BLaER1 treated with 17β-estradiol and CSF1 and Interleukin-3, amounts not matched to agents 10 nM and 100 nM (cell line): ENCODE measurements around the gene PIAS3.

Source experiments
- H3K27ac ChIP-seq, 11 experiments: shearing (Covaris generic); formaldehyde crosslinking; 2 replicates each; pipeline ENCODE4 v1.8.1; 2022
- H3K27me3 ChIP-seq, 11 experiments: shearing (Covaris generic); formaldehyde crosslinking; 2 replicates each; pipeline ENCODE4 v1.8.1; 2022
- H3K36me3 ChIP-seq, 11 experiments: shearing (Covaris generic); formaldehyde crosslinking; 2 replicates each; pipeline ENCODE4 v1.8.1; 2022
- H3K4me1 ChIP-seq, 10 experiments: shearing (Covaris generic); formaldehyde crosslinking; 2 replicates each; pipeline ENCODE4 v1.8.1; 2022
- H3K4me2 ChIP-seq, 11 experiments: shearing (Covaris generic); formaldehyde crosslinking; 2 replicates each; pipeline ENCODE4 v1.8.1; 2022
- H3K4me3 ChIP-seq, 10 experiments: shearing (Covaris generic); formaldehyde crosslinking; 2 replicates each; pipeline ENCODE4 v1.8.1; 2022
- H3K9ac ChIP-seq, 11 experiments: shearing (Covaris generic); formaldehyde crosslinking; 2 replicates each; pipeline ENCODE4 v1.8.1; 2022
- H3K9me3 ChIP-seq, 11 experiments: shearing (Covaris generic); formaldehyde crosslinking; replicated peaks in 1 of 11; 2 replicates each; pipeline ENCODE4 v1.8.1; 2022
- H4K20me1 ChIP-seq, 11 experiments: shearing (Covaris generic); formaldehyde crosslinking; 2 replicates each; pipeline ENCODE4 v1.8.1; 2022
- Cebpa-rat ChIP-seq, 11 experiments: shearing (Covaris generic); IDR thresholded peaks; 2 replicates each; pipeline ENCODE4 v1.8.1; 2022

The PIAS3 gene

GRCh38 chr1:145859491-145860023, 676 bp upstream of the PIAS3 start:
- Histone ChIP-seq H3K27ac (peak overlapping the region; percentile 40 to 85 (median 79); a peak in 21 of 22 replicates), H3K9me3 (no peaks in the 10 kb centered on the region), H3K27me3 (no peaks in the 10 kb centered on the region), H3K4me1 (peaks cover 9 to 29% (median 26%) of the 10 kb centered on the region in 10 experiments), H3K9ac (peak overlapping the region; percentile 67 to 88 (median 81)), H4K20me1 (peaks cover 0 to 6% (median 0%) of the 10 kb centered on the region in 11 experiments; a peak in 2 of 22 replicates), H3K36me3 (peaks cover 21 to 28% (median 24%) of the 10 kb centered on the region in 11 experiments; a peak in 21 of 22 replicates), H3K4me2 (peak overlapping the region; percentile 65 to 88 (median 84)), H3K4me3 (peak overlapping the region; percentile 67 to 88 (median 78))
- no peak for TF ChIP-seq Cebpa-rat (IDR thresholded peaks at IDR 0.05)

GRCh38 chr1:145858238-145858900, 512 bp downstream of the PIAS3 start:
- no peak for TF ChIP-seq Cebpa-rat (IDR thresholded peaks at IDR 0.05)
- peaks cover 0 to 6% (median 0%) of the 10 kb centered on the region in 11 experiments; a peak in 2 of 22 replicates for H4K20me1 ChIP-seq
- H3K27me3 ChIP-seq, result no peaks in the 10 kb centered on the region
- H3K4me1 ChIP-seq, result peaks cover 9 to 29% (median 26%) of the 10 kb centered on the region in 10 experiments
- peaks cover 33 to 40% (median 36%) of the 10 kb centered on the region in 11 experiments for H3K36me3 ChIP-seq
- peak overlapping the region; percentile 40 to 85 (median 79); a peak in 21 of 22 replicates for H3K27ac ChIP-seq
- peak overlapping the region; percentile 67 to 88 (median 81); a peak in 21 of 22 replicates for H3K9ac ChIP-seq
- H3K4me3 ChIP-seq, result peak overlapping the region; percentile 67 to 88 (median 78)
- peak overlapping the region; percentile 70 to 88 (median 83) for H3K4me2 ChIP-seq
- H3K9me3 ChIP-seq, result no peaks in the 10 kb centered on the region

GRCh38 chr1:145857170-145857569, 1.7 kb downstream of the PIAS3 start:
- H3K4me3 ChIP-seq, result no peak overlapping the region; a peak in 1 of 20 replicates
- H3K4me1 ChIP-seq, result peaks cover 9 to 29% (median 26%) of the 10 kb centered on the region in 10 experiments
- no peaks in the 10 kb centered on the region for H3K27me3 ChIP-seq
- no peaks in the 10 kb centered on the region for H3K9me3 ChIP-seq
- no peak for TF ChIP-seq Cebpa-rat (IDR thresholded peaks at IDR 0.05)
- H4K20me1 ChIP-seq, result peaks cover 0 to 6% (median 0%) of the 10 kb centered on the region in 11 experiments; a peak in 2 of 22 replicates
- H3K36me3 ChIP-seq, result peaks cover 42 to 51% (median 47%) of the 10 kb centered on the region in 11 experiments
- no peak overlapping the region for H3K27ac ChIP-seq
- H3K4me2 ChIP-seq, result peak overlapping the region in 10 of 11 experiments; percentile 68 to 87 (median 80); a peak in 16 of 22 replicates
- H3K9ac ChIP-seq, result peak overlapping the region in 1 of 11 experiments; percentile 8; a peak in 1 of 22 replicates

DNA sequence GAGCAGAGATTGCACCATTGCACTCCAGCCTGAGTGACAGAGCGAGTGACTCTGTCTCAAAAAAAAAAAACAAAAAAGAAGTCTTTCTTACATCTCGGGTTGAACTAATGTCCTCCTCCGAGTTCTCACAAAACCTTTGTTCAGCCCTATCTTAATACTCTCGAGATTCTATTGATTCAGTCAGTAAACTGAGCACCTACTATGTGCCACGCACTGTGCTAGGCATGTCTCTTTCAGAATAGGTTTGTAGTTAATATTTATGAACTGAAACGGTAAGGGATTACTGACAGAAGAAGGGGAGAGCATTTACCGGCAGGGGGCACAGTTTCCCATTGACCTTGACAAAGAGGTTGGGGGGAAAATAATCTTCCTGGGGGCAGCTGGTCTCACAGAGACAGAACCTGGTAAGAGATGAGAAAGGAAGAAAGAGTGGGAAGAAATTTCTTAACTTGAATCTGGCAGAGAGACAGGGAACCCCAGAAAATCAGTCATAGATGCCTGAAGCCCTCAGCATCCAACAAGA, 3.4 kb downstream of the PIAS3 start:
- Histone ChIP-seq H3K36me3 (peaks cover 59 to 68% (median 63%) of the 10 kb centered on the region in 11 experiments), H3K4me2 (no peak overlapping the region), H3K27me3 (no peaks in the 10 kb centered on the region), H4K20me1 (peaks cover 0 to 6% (median 0%) of the 10 kb centered on the region in 11 experiments; a peak in 2 of 22 replicates), H3K9me3 (no peaks in the 10 kb centered on the region), H3K9ac (no peak overlapping the region), H3K4me3 (no peak overlapping the region), H3K4me1 (peaks cover 9 to 23% (median 21%) of the 10 kb centered on the region in 10 experiments), H3K27ac (no peak overlapping the region)
- no peak for TF ChIP-seq Cebpa-rat (IDR thresholded peaks at IDR 0.05)

DNA sequence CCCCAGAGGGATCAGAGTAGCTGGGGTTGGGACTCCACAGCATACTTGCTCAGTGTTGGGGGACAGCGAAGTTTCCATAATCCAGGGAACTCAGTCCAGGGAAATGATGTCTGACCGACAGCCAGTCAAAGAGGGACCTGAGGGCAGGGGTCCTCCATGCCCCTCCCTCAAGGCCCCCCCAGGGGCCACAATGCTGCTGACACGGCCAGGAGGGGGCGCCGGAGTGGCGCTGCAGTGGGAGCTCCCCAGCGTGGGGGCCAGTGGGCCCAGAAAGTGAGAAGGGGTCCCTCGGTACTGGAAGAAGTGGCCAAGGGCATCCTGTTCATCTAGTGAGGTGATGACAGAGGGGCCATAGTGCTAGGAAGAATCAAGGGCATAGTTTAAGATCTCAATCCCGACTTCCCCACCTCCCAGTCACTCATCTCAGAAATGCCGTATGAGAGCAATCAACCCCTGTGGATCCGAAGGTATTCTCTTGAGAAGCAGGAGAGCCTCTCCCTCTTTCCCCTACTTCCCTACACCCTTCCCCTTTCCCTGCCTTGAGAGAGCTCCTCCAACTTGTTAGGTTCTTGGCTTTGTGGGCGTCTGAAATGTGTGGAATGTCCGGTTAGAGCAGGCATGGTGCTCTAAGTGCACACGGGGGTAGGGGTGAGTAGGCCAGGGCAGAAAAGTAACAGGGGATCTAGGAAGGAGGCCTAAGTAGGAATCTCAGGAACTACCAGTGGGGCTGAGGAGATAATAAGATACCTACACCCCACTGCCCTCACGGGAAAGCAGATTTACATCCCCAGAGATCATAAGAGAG, 9.3 kb downstream of the PIAS3 start:
- no peak overlapping the region for H3K4me3 ChIP-seq

DNA sequence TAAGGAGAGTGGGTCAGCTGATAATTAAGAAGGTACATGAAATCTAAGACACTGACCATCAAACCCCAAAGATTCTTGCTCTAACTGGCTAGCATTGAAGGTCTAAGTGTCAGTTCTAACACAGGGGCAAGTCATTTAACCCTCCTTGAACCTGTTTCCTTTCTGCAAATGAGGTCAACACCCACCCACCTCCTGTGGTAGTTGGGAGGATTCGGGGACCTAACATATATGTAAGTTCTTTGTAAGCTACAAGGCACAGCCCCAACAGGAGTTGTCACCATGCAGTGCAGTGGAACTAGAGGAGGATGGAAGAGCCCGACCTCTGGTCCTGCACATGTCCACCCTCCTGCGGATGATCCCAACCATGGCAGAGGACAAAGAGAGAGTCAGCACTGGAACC, 11.1 kb downstream of the PIAS3 start:
- H3K36me3 ChIP-seq, result peaks cover 56 to 70% (median 63%) of the 10 kb centered on the region in 11 experiments

More for the DNA sequence above, 9.3 kb downstream of the PIAS3 start:
- no peak for TF ChIP-seq Cebpa-rat (IDR thresholded peaks at IDR 0.05)
- Histone ChIP-seq H3K4me2 (no peak overlapping the region), H3K27me3 (no peaks in the 10 kb centered on the region), H4K20me1 (peaks cover 0 to 16% (median 4%) of the 10 kb centered on the region in 11 experiments; a peak in 8 of 22 replicates), H3K27ac (no peak overlapping the region), H3K9ac (no peak overlapping the region), H3K9me3 (no peaks in the 10 kb centered on the region), H3K36me3 (peaks cover 62 to 75% (median 71%) of the 10 kb centered on the region in 11 experiments), H3K4me1 (peaks cover 13 to 21% (median 19%) of the 10 kb centered on the region in 10 experiments)

DNA sequence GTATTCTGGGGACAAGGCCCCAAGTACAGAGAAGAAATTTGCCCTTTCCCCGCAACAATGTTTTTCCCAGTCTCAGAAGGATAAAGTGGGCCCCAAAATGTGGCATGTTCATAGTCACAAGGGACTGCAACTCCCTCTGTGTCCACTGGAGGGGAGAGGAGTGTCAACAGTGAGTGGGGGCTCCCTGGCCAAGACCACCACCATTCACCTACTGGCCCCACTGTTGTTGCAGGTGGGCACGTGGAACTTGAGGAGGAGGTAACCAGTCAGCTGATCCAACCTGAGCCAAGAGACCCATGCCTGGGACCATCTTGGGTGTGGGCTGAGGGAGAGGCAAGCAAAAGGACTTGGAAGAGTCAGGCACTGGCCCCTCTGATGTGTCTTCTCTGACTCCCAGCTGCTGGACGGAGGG, 12.7 kb downstream of the PIAS3 start:
- H3K4me2 ChIP-seq, result peak overlapping the region; percentile 87 to 100 (median 96)
- H3K9ac ChIP-seq, result peak overlapping the region; percentile 65 to 85 (median 80)
- H3K27me3 ChIP-seq, result no peaks in the 10 kb centered on the region
- no peak for TF ChIP-seq Cebpa-rat (IDR thresholded peaks at IDR 0.05)
- no peaks in the 10 kb centered on the region for H3K9me3 ChIP-seq
- H3K4me3 ChIP-seq, result peak overlapping the region; percentile 59 to 75 (median 63)
- H4K20me1 ChIP-seq, result peaks cover 0 to 24% (median 8%) of the 10 kb centered on the region in 11 experiments; a peak in 9 of 22 replicates
- H3K36me3 ChIP-seq, result peaks cover 56 to 71% (median 64%) of the 10 kb centered on the region in 11 experiments
- peaks cover 19 to 36% (median 25%) of the 10 kb centered on the region in 10 experiments for H3K4me1 ChIP-seq
- peak overlapping the region in 10 of 11 experiments; percentile 61 to 82 (median 72); a peak in 20 of 22 replicates for H3K27ac ChIP-seq

More for the DNA sequence above, 11.1 kb downstream of the PIAS3 start:
- no peak overlapping the region for H3K9ac ChIP-seq
- no peaks in the 10 kb centered on the region for H3K27me3 ChIP-seq
- no peak overlapping the region for H3K4me3 ChIP-seq
- peaks cover 19 to 36% (median 25%) of the 10 kb centered on the region in 10 experiments for H3K4me1 ChIP-seq
- no peak for TF ChIP-seq Cebpa-rat (IDR thresholded peaks at IDR 0.05)
- H3K27ac ChIP-seq, result no peak overlapping the region
- H4K20me1 ChIP-seq, result peaks cover 0 to 21% (median 8%) of the 10 kb centered on the region in 11 experiments; a peak in 8 of 22 replicates
- no peak overlapping the region for H3K4me2 ChIP-seq
- no peaks in the 10 kb centered on the region for H3K9me3 ChIP-seq

DNA sequence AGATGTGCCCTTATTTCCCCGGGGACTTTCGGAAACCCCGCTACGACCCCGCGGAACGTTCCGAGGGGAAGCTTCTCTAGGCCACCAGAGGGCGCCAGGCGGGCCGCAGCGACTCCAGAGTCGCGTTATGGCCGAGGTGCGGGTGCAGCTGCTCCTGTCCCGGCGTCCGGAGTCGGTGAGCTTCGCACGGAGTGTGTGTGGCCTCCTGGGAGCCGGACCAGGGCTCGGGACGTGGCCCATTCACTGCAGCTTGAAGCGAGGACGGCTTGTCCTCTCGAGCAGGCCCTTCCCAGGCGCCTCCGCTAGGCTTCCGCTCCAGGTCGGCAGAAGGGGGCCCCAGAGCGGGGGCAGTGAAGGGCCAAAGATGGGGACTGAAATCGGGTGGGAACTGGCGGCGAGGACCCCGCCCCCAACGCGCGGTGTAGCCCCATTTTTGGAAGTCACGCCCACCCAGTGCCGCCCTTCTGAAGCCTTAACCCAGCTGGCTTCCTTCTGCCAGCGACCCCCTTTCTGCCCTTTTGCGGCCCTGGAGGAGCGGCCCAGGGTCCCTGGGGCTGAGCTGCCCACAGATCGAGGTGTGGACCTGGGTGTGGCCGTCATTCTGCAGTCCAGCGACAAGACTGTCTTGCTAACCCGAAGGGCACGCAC, 13.2 kb downstream of the PIAS3 start, which contains the start of gene NUDT17:
Gene NUDT17, plus strand, starts transcription at position 117 of the 648 bp plus-strand sequence. Its CDS starts 11 bp downstream, at position 128.
- peaks cover 56 to 71% (median 64%) of the 10 kb centered on the region in 11 experiments for H3K36me3 ChIP-seq
- H3K27me3 ChIP-seq, result no peaks in the 10 kb centered on the region
- peaks cover 19 to 36% (median 25%) of the 10 kb centered on the region in 10 experiments for H3K4me1 ChIP-seq
- peak within 1 kb of the TSS; percentile 59 to 75 (median 63) for H3K4me3 ChIP-seq
- peak within 1 kb of the TSS; percentile 47 to 82 (median 72); a peak in 21 of 22 replicates for H3K27ac ChIP-seq
- peak within 1 kb of the TSS; percentile 65 to 85 (median 80) for H3K9ac ChIP-seq
- no peak for TF ChIP-seq Cebpa-rat (IDR thresholded peaks at IDR 0.05)
- H3K9me3 ChIP-seq, result no peaks in the 10 kb centered on the region
- peak within 1 kb of the TSS; percentile 87 to 100 (median 96) for H3K4me2 ChIP-seq
- H4K20me1 ChIP-seq, result peaks cover 0 to 25% (median 8%) of the 10 kb centered on the region in 11 experiments; a peak in 9 of 22 replicates
